VCaP (cell line): Measurements from ENCODE around the gene FBXO10.

ENCODE experiments used
- H3K27ac ChIP-seq: fragments of 450-650 bp; 2 replicates; pipeline ENCODE4 v1.5.1; 2017
- TF ChIP-seq, protein P1 (sequence below): fragments of 450-650 bp; conservative IDR thresholded peaks from 2 replicates; pipeline ENCODE4 v1.5.1; 2017; ENCODE audit warnings: mild to moderate bottlenecking, moderate library complexity

The FBXO10 gene, protein sequence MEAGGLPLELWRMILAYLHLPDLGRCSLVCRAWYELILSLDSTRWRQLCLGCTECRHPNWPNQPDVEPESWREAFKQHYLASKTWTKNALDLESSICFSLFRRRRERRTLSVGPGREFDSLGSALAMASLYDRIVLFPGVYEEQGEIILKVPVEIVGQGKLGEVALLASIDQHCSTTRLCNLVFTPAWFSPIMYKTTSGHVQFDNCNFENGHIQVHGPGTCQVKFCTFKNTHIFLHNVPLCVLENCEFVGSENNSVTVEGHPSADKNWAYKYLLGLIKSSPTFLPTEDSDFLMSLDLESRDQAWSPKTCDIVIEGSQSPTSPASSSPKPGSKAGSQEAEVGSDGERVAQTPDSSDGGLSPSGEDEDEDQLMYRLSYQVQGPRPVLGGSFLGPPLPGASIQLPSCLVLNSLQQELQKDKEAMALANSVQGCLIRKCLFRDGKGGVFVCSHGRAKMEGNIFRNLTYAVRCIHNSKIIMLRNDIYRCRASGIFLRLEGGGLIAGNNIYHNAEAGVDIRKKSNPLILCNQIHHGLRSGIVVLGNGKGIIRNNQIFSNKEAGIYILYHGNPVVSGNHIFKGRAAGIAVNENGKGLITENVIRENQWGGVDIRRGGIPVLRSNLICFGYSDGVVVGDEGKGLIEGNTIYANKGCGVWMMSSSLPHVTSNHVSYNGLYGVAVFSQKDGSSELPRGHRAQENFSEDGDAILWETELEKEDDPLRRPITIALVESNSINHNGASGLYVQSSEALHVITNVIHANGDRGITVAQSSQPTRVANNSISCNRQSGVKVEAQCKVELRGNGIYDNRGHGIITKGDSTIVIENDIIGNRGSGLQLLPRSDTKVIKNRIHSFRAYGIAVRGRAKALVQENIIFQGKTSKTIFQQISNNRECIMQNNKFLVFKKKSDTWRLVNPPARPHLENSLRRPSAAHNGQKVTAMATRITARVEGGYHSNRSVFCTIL

DNA sequence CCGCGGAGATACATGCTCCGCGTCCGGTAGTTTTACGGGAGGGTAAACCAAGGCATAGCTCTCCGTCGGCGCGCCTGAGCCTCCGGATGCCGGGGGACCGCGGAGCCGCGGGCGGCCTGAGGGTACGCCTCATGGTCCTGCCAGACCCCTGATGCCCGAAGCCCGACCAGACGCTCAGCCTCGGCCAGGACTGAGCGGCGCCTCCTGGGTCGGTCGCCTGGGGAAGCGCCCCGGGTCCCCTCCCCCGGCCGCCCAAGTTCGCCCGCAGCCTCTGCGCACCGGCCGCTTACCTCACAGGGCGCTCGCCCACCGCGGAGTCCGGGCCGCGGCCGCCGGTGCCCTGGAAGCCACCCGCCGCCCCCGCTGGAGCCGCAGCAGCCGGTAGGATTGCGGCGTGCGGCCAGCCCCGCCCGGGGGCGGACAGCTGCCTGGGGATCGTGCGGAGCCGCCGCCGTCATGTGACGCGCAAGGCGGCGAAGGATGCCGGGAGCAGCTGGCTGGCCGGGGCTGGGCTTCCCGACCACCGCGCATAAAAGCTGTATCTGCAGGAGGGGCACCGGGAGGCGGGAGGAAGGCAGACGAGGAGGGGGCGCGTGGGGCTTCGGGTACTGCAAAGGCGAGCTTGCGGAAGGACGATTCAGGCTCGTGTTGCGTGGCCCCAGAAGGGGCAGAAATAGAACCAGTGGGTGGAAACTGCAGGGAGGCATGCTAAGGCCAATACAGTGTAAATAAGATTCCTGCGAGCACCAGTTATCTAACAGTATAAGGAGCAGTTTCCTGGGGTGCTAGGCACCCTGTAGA is at the start of gene FBXO10:
FBXO10 (minus strand) TSS at position 460 of the 801 bp plus-strand sequence. CDS start 34,612 bp downstream, outside the sequence.
- peak within 1 kb of the TSS; percentile 88 for H3K27ac ChIP-seq
- TF ChIP-seq, protein P1, sequence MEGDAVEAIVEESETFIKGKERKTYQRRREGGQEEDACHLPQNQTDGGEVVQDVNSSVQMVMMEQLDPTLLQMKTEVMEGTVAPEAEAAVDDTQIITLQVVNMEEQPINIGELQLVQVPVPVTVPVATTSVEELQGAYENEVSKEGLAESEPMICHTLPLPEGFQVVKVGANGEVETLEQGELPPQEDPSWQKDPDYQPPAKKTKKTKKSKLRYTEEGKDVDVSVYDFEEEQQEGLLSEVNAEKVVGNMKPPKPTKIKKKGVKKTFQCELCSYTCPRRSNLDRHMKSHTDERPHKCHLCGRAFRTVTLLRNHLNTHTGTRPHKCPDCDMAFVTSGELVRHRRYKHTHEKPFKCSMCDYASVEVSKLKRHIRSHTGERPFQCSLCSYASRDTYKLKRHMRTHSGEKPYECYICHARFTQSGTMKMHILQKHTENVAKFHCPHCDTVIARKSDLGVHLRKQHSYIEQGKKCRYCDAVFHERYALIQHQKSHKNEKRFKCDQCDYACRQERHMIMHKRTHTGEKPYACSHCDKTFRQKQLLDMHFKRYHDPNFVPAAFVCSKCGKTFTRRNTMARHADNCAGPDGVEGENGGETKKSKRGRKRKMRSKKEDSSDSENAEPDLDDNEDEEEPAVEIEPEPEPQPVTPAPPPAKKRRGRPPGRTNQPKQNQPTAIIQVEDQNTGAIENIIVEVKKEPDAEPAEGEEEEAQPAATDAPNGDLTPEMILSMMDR, result no peak

DNA sequence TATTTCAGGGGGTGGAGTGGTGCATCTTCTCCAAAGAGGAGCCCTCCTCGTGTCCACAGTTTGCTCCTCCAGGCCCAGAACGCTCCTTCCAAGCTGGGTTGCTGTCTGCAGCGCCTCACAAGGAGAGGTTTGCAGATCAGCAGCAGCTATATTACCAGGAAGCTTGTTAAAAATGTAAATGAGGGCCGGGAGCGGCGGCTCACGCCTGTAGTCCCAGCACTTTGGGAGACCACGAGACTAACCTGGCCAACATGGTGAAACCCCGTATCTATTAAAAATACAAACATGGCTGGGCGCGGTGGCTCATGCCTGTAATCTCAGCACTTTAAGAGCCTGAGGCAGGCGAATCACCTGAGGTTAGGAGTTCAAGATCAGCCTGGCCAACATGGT is 49.6 kb upstream of the FBXO10 start:
- TF ChIP-seq, protein P1, result no peak
- no peak overlapping the region for H3K27ac ChIP-seq

DNA sequence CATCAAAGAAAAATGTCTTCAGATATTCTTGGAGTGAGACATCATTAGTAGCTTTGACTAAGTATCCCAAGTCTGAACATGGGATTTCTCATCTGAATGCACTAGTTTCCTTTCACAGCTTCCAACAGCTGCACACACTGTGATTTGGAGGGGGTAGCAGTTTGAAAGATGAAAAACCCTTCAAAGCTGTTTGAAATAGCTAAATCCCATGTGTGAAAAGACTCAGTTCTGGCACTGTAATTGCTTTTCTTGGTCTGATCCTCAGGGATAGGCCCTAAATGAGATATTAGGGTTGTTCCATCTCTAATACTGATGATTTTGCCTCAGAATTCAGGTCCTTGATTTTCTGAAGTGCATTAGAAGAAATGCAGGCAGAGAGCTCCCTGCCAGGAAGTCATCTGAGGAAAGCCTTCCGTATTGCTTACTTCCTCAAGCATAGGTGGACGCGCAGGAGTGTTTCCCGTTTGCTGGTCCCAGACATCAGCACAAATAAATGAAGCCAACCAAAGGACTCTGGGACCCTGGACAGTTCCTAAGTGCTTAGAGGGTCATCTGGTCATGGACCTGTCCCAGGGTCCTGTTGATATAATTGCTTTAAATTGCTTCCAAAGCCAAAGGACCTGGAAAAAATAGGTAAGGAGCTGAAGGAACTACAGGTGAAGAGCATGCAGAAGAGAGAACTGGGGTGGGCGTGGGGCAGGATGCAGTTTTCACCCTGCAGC is 49.0 kb upstream of the FBXO10 start:
- TF ChIP-seq, protein P1, result no peak
- no peak overlapping the region for H3K27ac ChIP-seq

DNA sequence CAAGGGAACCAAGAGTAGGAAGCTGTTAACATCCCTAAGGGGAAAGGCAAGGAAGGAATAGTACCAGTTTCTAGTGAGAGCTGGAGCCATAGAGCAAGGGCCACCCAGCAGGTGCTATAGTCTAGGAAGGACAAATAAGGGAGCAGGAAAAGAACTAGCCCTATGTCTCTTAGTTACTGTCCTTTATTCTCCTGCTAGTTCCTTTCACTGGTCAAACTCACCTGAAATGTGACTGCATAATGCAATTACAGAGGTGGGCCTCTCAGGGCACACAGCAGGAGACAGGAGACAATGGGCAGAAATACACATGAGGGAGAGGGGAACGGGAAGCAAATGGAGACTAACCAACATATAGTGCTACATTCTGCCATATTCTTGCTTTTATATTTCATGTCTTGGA is 47.9 kb upstream of the FBXO10 start:
- TF ChIP-seq, protein P1, result no peak
- no peak overlapping the region for H3K27ac ChIP-seq

DNA sequence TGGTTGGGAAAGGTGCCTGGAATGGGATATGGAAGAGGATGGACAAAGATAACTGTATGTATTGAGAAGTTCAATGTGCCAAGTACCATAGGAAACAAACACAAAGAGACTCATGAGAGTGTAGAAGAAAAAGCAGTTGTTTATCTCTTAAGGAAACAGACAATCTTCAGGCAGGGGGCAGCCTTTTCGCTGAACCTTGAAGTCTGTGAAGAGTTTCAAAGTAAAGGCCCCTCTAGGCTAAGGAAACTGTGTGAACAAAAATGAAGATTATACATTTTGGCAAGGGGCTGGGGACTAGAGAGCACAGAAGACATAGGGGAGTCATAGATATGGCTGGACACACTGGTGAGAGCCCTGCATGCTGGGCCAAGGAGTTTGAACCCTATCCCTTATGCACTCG is 47.1 kb upstream of the FBXO10 start:
- no peak overlapping the region for H3K27ac ChIP-seq
- TF ChIP-seq, protein P1, result no peak

DNA sequence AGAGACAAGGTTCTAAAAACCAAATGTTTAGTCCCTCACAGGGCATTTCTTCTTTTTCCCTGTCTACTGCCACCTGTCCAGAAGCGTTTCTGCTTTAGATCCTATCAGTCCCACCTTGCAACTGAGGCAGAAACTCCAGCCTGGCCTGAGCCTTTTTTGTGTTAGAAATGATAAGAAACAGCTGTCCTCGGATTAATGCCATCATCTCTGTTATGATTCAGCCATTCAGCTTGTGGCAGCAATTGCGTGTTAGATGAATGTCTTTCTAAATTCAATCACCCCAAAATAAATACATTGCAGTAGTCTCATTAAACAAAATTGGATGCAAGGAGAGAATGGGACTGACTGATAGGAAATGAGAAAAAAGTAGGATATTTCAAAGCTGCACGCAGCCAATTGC is 46.3 kb upstream of the FBXO10 start:
- TF ChIP-seq, protein P1, result no peak

More for the DNA sequence above, 46.3 kb upstream of the FBXO10 start:
- H3K27ac ChIP-seq, result no peak overlapping the region
